K562 (cell line): ENCODE results near the gene EMP2. TPM values are rescaled to one million over a fixed set of nuclear protein-coding genes. Genes with fewer than 3 reads are reported as not detected.

Experiments
- CAMTA2 ChIP-seq: fragments of 250-450 bp; sonication (Bioruptor Pico); conservative IDR thresholded peaks from 2 replicates; pipeline ENCODE4 v1.5.1; 2022
- CBX5 ChIP-seq: IDR thresholded peaks from 2 replicates; pipeline ENCODE4 v1.6.1; 2014; ENCODE audit warnings: low read depth, borderline replicate concordance
- CHD4 ChIP-seq: fragments of 200-600 bp; sonication (generic); IDR thresholded peaks from 3 replicates; pipeline ENCODE4 v1.6.1; 2012; ENCODE audit warnings: low read depth, mild to moderate bottlenecking, mixed read lengths, low read length, inconsistent platforms; ENCODE audit not compliant: insufficient read depth, insufficient replicate concordance, poor library complexity, severe bottlenecking
- DPF2 ChIP-seq: fragments of 450-650 bp; IDR thresholded peaks from 2 replicates; pipeline ENCODE4 v1.6.1; 2016
- E2F3 ChIP-seq: fragments of 250-450 bp; sonication (Bioruptor Pico); IDR thresholded peaks from 2 replicates; pipeline ENCODE4 v1.4.0; 2020; ENCODE audit warnings: mild to moderate bottlenecking
- JUND ChIP-seq, 2 experiments: IDR thresholded peaks; 2 replicates in 1 of 2; 3 replicates in 1 of 2; pipeline ENCODE4 v1.6.1; 2011; ENCODE audit warnings: borderline replicate concordance in 2 of 2, low read depth in 2 of 2, low read length in 2 of 2, improper control_type of control experiment in 1 of 2, missing biosample characterization in 1 of 2, missing genetic modification characterization in 1 of 2, missing genetic modification reagents in 1 of 2
- MLX ChIP-seq, 2 experiments: fragments of 450-650 bp in 1 of 2; sonication (generic) in 1 of 2; formaldehyde crosslinking; conservative IDR thresholded peaks; 2 replicates each; pipeline versions ENCODE4 v1.4.0 to v1.8.1; 2020 to 2022; ENCODE audit warnings: mild to moderate bottlenecking in 1 of 2, missing genetic modification reagents in 1 of 2
- PATZ1 ChIP-seq: fragments of 250-450 bp; sonication (Bioruptor Pico); IDR thresholded peaks from 2 replicates; pipeline ENCODE4 v1.5.0; 2020; ENCODE audit warnings: mild to moderate bottlenecking, borderline replicate concordance
- PPARD ChIP-seq: fragments of 250-450 bp; sonication (Bioruptor Pico); IDR thresholded peaks from 2 replicates; pipeline ENCODE4 v1.8.0; 2022; ENCODE audit warnings: inconsistent platforms, mild to moderate bottlenecking, moderate library complexity
- PTBP1 ChIP-seq: fragments of 200-400 bp; formaldehyde crosslinking; IDR thresholded peaks from 2 replicates; pipeline ENCODE4 v1.6.1; 2017; ENCODE audit warnings: low read depth, low read length
- ZKSCAN3 ChIP-seq: fragments of 250-450 bp; sonication (Bioruptor Pico); IDR thresholded peaks from 2 replicates; pipeline ENCODE4 v1.4.0; 2020
- ZNF76 ChIP-seq: fragments of 250-450 bp; sonication (Bioruptor Pico); IDR thresholded peaks from 2 replicates; pipeline ENCODE4 v1.4.0; 2020; ENCODE audit warnings: mild to moderate bottlenecking, moderate library complexity, borderline replicate concordance
- polyA plus RNA-seq, 8 experiments: library from polyadenylated mRNA; depleted of rRNA in 4 of 8; stranded (reverse) in 5 of 8; unstranded in 3 of 8; fragments of >200 nt; fragmentation: Nextera tagmentation in 2 of 8; fragmentation: Illumina TruSeq in 1 of 8; extraction: Ambion mirVana in 2 of 8; extraction: Trizol in 1 of 8; gene quantifications; 2 replicates each; pipeline versions ENCODE4 v1.2.1 to v1.2.3, GENCODE V29; 2011 to 2014; ENCODE audit warnings: inconsistent platforms in 1 of 8, missing spikeins in 1 of 8
- total RNA-seq, 7 experiments: library from RNA; depleted of rRNA in 6 of 7; stranded (reverse); fragments of >200 nt in 6 of 7; fragmentation: Illumina TruSeq in 2 of 7; extraction: Trizol in 2 of 7; gene quantifications; 2 replicates each; pipeline versions ENCODE4 v1.2.1 to v1.2.3, GENCODE V29; 2011 to 2021; ENCODE audit warnings: low replicate concordance in 1 of 7
- TF ChIP-seq, protein P1 (sequence below): fragments of 450-650 bp; IDR thresholded peaks from 2 replicates; pipeline ENCODE4 v1.6.1; 2018; ENCODE audit not compliant: partially characterized antibody
- TF ChIP-seq, protein P2 (sequence below): conservative IDR thresholded peaks from 2 replicates; pipeline ENCODE4 v1.6.1; 2011; ENCODE audit warnings: low read depth, mild to moderate bottlenecking, low read length; ENCODE audit not compliant: control insufficient read depth
- TF ChIP-seq, protein P3 (sequence below): fragments of 450-650 bp; formaldehyde crosslinking; IDR thresholded peaks from 2 replicates; pipeline ENCODE4 v1.4.0; 2020; ENCODE audit warnings: mild to moderate bottlenecking, moderate library complexity

EMP2 gene
- total and polyA plus RNA-seq, 9 of the 15 experiments (the other 6 are each of a cell fraction or from before 2014, with no cell fraction given): 0.73 to 6.2 (median 3.1) TPM

GRCh38 chr16:10625595-10626357 lies 45.4 kb upstream of the EMP2 start (continued):
- TF ChIP-seq CHD4: no peak
- peak; percentile 47; the same call in 1 of the 2 replicates for TF ChIP-seq DPF2
- TF ChIP-seq, protein P1, sequence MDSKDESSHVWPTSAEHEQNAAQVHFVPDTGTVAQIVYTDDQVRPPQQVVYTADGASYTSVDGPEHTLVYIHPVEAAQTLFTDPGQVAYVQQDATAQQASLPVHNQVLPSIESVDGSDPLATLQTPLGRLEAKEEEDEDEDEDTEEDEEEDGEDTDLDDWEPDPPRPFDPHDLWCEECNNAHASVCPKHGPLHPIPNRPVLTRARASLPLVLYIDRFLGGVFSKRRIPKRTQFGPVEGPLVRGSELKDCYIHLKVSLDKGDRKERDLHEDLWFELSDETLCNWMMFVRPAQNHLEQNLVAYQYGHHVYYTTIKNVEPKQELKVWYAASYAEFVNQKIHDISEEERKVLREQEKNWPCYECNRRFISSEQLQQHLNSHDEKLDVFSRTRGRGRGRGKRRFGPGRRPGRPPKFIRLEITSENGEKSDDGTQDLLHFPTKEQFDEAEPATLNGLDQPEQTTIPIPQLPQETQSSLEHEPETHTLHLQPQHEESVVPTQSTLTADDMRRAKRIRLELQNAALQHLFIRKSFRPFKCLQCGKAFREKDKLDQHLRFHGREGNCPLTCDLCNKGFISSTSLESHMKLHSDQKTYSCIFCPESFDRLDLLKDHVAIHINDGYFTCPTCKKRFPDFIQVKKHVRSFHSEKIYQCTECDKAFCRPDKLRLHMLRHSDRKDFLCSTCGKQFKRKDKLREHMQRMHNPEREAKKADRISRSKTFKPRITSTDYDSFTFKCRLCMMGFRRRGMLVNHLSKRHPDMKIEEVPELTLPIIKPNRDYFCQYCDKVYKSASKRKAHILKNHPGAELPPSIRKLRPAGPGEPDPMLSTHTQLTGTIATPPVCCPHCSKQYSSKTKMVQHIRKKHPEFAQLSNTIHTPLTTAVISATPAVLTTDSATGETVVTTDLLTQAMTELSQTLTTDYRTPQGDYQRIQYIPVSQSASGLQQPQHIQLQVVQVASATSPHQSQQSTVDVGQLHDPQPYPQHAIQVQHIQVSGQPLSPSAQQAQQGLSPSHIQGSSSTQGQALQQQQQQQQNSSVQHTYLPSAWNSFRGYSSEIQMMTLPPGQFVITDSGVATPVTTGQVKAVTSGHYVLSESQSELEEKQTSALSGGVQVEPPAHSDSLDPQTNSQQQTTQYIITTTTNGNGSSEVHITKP: peak; percentile 25
- no peak for TF ChIP-seq CAMTA2 (CRISPR knock-in tag)
- no peak for TF ChIP-seq ZNF76 (CRISPR knock-in tag)
- TF ChIP-seq JUND (IDR thresholded peaks at IDR 0.05; ENCODE audit: borderline replicate concordance, low read depth, low read length): peak; percentile 18; the same call in 1 of the 2 replicates
- TF ChIP-seq JUND (tag; IDR thresholded peaks at IDR 0.05; ENCODE audit: borderline replicate concordance, low read depth, low read length): no peak; the same call in 2 of the 3 replicates
- no peak for TF ChIP-seq PPARD (CRISPR knock-in tag)
- no peak for TF ChIP-seq MLX (CRISPR knock-in tag; conservative IDR thresholded peaks at IDR 0.05)
- no peak for TF ChIP-seq PATZ1 (CRISPR knock-in tag)
- TF ChIP-seq CBX5: no peak
- TF ChIP-seq, protein P2, sequence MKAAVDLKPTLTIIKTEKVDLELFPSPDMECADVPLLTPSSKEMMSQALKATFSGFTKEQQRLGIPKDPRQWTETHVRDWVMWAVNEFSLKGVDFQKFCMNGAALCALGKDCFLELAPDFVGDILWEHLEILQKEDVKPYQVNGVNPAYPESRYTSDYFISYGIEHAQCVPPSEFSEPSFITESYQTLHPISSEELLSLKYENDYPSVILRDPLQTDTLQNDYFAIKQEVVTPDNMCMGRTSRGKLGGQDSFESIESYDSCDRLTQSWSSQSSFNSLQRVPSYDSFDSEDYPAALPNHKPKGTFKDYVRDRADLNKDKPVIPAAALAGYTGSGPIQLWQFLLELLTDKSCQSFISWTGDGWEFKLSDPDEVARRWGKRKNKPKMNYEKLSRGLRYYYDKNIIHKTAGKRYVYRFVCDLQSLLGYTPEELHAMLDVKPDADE: no peak
- TF ChIP-seq PTBP1: no peak
- no peak for TF ChIP-seq ZKSCAN3 (CRISPR knock-in tag)
- TF ChIP-seq, protein P3, sequence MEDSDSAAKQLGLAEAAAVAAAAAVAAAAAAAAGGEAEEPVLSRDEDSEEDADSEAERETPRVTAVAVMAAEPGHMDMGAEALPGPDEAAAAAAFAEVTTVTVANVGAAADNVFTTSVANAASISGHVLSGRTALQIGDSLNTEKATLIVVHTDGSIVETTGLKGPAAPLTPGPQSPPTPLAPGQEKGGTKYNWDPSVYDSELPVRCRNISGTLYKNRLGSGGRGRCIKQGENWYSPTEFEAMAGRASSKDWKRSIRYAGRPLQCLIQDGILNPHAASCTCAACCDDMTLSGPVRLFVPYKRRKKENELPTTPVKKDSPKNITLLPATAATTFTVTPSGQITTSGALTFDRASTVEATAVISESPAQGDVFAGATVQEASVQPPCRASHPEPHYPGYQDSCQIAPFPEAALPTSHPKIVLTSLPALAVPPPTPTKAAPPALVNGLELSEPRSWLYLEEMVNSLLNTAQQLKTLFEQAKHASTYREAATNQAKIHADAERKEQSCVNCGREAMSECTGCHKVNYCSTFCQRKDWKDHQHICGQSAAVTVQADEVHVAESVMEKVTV (CRISPR knock-in tag): no peak
- no peak for TF ChIP-seq E2F3 (CRISPR knock-in tag)
